WTC11 (cell line): Measurements from ENCODE around the gene UBASH3B. TPM values are rescaled to one million over a fixed set of nuclear protein-coding genes. Genes with fewer than 3 reads are reported as not detected.

Source experiments
- ATAC-seq: fragments of 200-7000 bp; cut with Tn5 transposase; 2 replicates; pipeline ENCODE4 v1.10.0; 2021; ENCODE audit warnings: mild to moderate bottlenecking, moderate library complexity
- CTCF ChIA-PET: fragments of 300-600 bp; sonication (Branson Sonifier 250); formaldehyde crosslinking; loops from one replicate; lab custom pipeline; 2021; ENCODE audit warnings: antibody characterized with exemption; lab: Charles Lee
- POLR2A ChIA-PET: fragments of 350-600 bp; sonication (Branson Sonifier 250); formaldehyde crosslinking; loops from one replicate; lab custom pipeline; 2021; ENCODE audit warnings: antibody characterized with exemption; lab: Charles Lee
- DNase-seq: peaks from one replicate; pipeline ENCODE4 v3.0.0; 2021; ENCODE audit warnings: low spot score
- H3K27ac Mint-ChIP-seq: 2 replicates; pipeline ENCODE4 v1.8.0; 2021; ENCODE audit warnings: mixed read lengths
- H3K27me3 Mint-ChIP-seq: 2 replicates; pipeline ENCODE4 v1.8.0; 2021; ENCODE audit warnings: low read depth, mild to moderate bottlenecking, moderate library complexity, mixed read lengths
- H3K36me3 Mint-ChIP-seq: 2 replicates; pipeline ENCODE4 v1.8.0; 2021; ENCODE audit warnings: mixed read lengths
- H3K4me1 Mint-ChIP-seq: 2 replicates; pipeline ENCODE4 v1.8.0; 2022; ENCODE audit warnings: mixed read lengths
- H3K4me3 Mint-ChIP-seq: 2 replicates; pipeline ENCODE4 v1.8.0; 2021; ENCODE audit warnings: mild to moderate bottlenecking, moderate library complexity, mixed read lengths
- H3K9me3 Mint-ChIP-seq: 2 replicates; pipeline ENCODE4 v1.8.0; 2021; ENCODE audit warnings: mixed read lengths
- ATF6 ChIP-seq: sonication (generic); formaldehyde crosslinking; IDR thresholded peaks from 2 replicates; pipeline ENCODE4 v1.8.1; 2023; ENCODE audit warnings: mild to moderate bottlenecking, missing genetic modification reagents
- ETV6 ChIP-seq: sonication (generic); formaldehyde crosslinking; IDR thresholded peaks from 2 replicates; pipeline ENCODE4 v1.8.1; 2022; ENCODE audit warnings: mild to moderate bottlenecking, missing genetic modification reagents
- IRF1 ChIP-seq: sonication (generic); formaldehyde crosslinking; IDR thresholded peaks from 2 replicates; pipeline ENCODE4 v1.8.0; 2023; ENCODE audit warnings: missing genetic modification reagents
- KAT7 ChIP-seq: sonication (generic); formaldehyde crosslinking; IDR thresholded peaks from 2 replicates; pipeline ENCODE4 v1.8.1; 2023; ENCODE audit warnings: missing genetic modification reagents, mild to moderate bottlenecking, borderline replicate concordance
- NFATC4 ChIP-seq: fragments of 250-450 bp; sonication (Bioruptor Pico); IDR thresholded peaks from 2 replicates; pipeline ENCODE4 v1.9.0; 2021; ENCODE audit warnings: mild to moderate bottlenecking
- NR2C2 ChIP-seq: sonication (generic); formaldehyde crosslinking; IDR thresholded peaks from 2 replicates; pipeline ENCODE4 v1.8.0; 2022; ENCODE audit warnings: mild to moderate bottlenecking, missing genetic modification reagents
- NR3C1 ChIP-seq: sonication (generic); formaldehyde crosslinking; conservative IDR thresholded peaks from 2 replicates; pipeline ENCODE4 v1.8.1; 2023; ENCODE audit warnings: low read depth, mild to moderate bottlenecking, missing genetic modification reagents
- RELA ChIP-seq: sonication (generic); formaldehyde crosslinking; IDR thresholded peaks from 2 replicates; pipeline ENCODE4 v1.8.1; 2022; ENCODE audit warnings: missing genetic modification reagents, mild to moderate bottlenecking, borderline replicate concordance
- ZBTB21 ChIP-seq: sonication (generic); formaldehyde crosslinking; IDR thresholded peaks from 2 replicates; pipeline ENCODE4 v1.8.1; 2023; ENCODE audit warnings: mild to moderate bottlenecking, missing genetic modification reagents, borderline replicate concordance
- ZBTB43 ChIP-seq: sonication (generic); formaldehyde crosslinking; IDR thresholded peaks from 2 replicates; pipeline ENCODE4 v1.8.1; 2023; ENCODE audit warnings: mild to moderate bottlenecking, missing genetic modification reagents
- ZNF121 ChIP-seq: sonication (generic); formaldehyde crosslinking; IDR thresholded peaks from 2 replicates; pipeline ENCODE4 v1.8.0; 2023; ENCODE audit warnings: missing genetic modification reagents
- ZNF232 ChIP-seq: sonication (generic); formaldehyde crosslinking; IDR thresholded peaks from 2 replicates; pipeline ENCODE4 v1.8.0; 2022; ENCODE audit warnings: mild to moderate bottlenecking, missing genetic modification reagents
- total RNA-seq: library from RNA; stranded (reverse); gene quantifications from 3 replicates; pipeline ENCODE4 v1.2.3, GENCODE V29; 2021
- TF ChIP-seq, protein P1 (sequence below): sonication (generic); formaldehyde crosslinking; conservative IDR thresholded peaks from 2 replicates; pipeline ENCODE4 v1.8.1; 2023; ENCODE audit warnings: mild to moderate bottlenecking, low read depth, missing genetic modification reagents, moderate library complexity
- TF ChIP-seq, protein P2 (sequence below): sonication (generic); formaldehyde crosslinking; IDR thresholded peaks from 2 replicates; pipeline ENCODE4 v1.8.0; 2022; ENCODE audit warnings: mild to moderate bottlenecking, missing genetic modification reagents
- TF ChIP-seq, protein P3 (sequence below): sonication (generic); formaldehyde crosslinking; IDR thresholded peaks from 2 replicates; pipeline ENCODE4 v1.8.1; 2023; ENCODE audit warnings: mild to moderate bottlenecking, moderate library complexity, missing genetic modification reagents
- TF ChIP-seq, protein P4 (sequence below): fragments of 250-450 bp; sonication (Bioruptor Pico); IDR thresholded peaks from 2 replicates; pipeline ENCODE4 v1.8.0; 2021; ENCODE audit warnings: mild to moderate bottlenecking
- TF ChIP-seq, protein P5 (sequence below): sonication (generic); formaldehyde crosslinking; IDR thresholded peaks from 2 replicates; pipeline ENCODE4 v1.8.0; 2023; ENCODE audit warnings: missing genetic modification reagents, mild to moderate bottlenecking, borderline replicate concordance

Gene UBASH3B
- total RNA-seq, 1 experiment from 2014 or later: 21.1 TPM

GRCh38 chr11:122733318-122733717, 77.8 kb downstream of the UBASH3B start:
- Mint-ChIP-seq H3K27ac (no peak overlapping the region), H3K27me3 (no peaks in the 10 kb centered on the region), H3K9me3 (no peaks in the 10 kb centered on the region), H3K4me1 (peaks cover 9% of the 10 kb centered on the region), H3K4me3 (no peak overlapping the region), H3K36me3 (no peaks in the 10 kb centered on the region)
- DNase-seq (no peak), ATAC-seq (no peak)
- CTCF ChIA-PET: interaction anchor here (1.0 kb wide), 1 partner anchor 104 kb away, joined by 3 read pairs; no protein-coding TSS in a partner anchor
- POLR2A ChIA-PET: no interaction called here
- TF ChIP-seq RELA (CRISPR knock-in tag) (no peak), ZBTB43 (CRISPR knock-in tag) (no peak), NFATC4 (CRISPR knock-in tag) (no peak), ZBTB21 (CRISPR knock-in tag) (no peak), ZNF232 (CRISPR knock-in tag) (no peak), ATF6 (CRISPR knock-in tag) (no peak), NR3C1 (no peak), IRF1 (CRISPR knock-in tag) (no peak), KAT7 (CRISPR knock-in tag) (no peak), NR2C2 (CRISPR knock-in tag) (no peak)
- TF ChIP-seq, protein P1, sequence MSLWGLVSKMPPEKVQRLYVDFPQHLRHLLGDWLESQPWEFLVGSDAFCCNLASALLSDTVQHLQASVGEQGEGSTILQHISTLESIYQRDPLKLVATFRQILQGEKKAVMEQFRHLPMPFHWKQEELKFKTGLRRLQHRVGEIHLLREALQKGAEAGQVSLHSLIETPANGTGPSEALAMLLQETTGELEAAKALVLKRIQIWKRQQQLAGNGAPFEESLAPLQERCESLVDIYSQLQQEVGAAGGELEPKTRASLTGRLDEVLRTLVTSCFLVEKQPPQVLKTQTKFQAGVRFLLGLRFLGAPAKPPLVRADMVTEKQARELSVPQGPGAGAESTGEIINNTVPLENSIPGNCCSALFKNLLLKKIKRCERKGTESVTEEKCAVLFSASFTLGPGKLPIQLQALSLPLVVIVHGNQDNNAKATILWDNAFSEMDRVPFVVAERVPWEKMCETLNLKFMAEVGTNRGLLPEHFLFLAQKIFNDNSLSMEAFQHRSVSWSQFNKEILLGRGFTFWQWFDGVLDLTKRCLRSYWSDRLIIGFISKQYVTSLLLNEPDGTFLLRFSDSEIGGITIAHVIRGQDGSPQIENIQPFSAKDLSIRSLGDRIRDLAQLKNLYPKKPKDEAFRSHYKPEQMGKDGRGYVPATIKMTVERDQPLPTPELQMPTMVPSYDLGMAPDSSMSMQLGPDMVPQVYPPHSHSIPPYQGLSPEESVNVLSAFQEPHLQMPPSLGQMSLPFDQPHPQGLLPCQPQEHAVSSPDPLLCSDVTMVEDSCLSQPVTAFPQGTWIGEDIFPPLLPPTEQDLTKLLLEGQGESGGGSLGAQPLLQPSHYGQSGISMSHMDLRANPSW (CRISPR knock-in tag): no peak
- TF ChIP-seq, protein P2, sequence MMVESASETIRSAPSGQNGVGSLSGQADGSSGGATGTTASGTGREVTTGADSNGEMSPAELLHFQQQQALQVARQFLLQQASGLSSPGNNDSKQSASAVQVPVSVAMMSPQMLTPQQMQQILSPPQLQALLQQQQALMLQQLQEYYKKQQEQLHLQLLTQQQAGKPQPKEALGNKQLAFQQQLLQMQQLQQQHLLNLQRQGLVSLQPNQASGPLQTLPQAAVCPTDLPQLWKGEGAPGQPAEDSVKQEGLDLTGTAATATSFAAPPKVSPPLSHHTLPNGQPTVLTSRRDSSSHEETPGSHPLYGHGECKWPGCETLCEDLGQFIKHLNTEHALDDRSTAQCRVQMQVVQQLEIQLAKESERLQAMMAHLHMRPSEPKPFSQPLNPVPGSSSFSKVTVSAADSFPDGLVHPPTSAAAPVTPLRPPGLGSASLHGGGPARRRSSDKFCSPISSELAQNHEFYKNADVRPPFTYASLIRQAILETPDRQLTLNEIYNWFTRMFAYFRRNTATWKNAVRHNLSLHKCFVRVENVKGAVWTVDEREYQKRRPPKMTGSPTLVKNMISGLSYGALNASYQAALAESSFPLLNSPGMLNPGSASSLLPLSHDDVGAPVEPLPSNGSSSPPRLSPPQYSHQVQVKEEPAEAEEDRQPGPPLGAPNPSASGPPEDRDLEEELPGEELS (CRISPR knock-in tag): no peak
- TF ChIP-seq, protein P3, sequence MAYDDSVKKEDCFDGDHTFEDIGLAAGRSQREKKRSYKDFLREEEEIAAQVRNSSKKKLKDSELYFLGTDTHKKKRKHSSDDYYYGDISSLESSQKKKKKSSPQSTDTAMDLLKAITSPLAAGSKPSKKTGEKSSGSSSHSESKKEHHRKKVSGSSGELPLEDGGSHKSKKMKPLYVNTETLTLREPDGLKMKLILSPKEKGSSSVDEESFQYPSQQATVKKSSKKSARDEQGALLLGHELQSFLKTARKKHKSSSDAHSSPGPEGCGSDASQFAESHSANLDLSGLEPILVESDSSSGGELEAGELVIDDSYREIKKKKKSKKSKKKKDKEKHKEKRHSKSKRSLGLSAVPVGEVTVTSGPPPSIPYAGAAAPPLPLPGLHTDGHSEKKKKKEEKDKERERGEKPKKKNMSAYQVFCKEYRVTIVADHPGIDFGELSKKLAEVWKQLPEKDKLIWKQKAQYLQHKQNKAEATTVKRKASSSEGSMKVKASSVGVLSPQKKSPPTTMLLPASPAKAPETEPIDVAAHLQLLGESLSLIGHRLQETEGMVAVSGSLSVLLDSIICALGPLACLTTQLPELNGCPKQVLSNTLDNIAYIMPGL (CRISPR knock-in tag): no peak

- H3K4me1 Mint-ChIP-seq: peaks cover 9% of the 10 kb centered on the region
- no peaks in the 10 kb centered on the region for H3K36me3 Mint-ChIP-seq
- no peaks in the 10 kb centered on the region for H3K9me3 Mint-ChIP-seq
- CTCF ChIA-PET: no interaction called here
- ATAC-seq (no peak), DNase-seq (no peak)
- POLR2A ChIA-PET: no interaction called here
- no peak overlapping the region for H3K27ac Mint-ChIP-seq
- H3K27me3 Mint-ChIP-seq: no peaks in the 10 kb centered on the region
- H3K4me3 Mint-ChIP-seq: no peak overlapping the region
- TF ChIP-seq, protein P4, sequence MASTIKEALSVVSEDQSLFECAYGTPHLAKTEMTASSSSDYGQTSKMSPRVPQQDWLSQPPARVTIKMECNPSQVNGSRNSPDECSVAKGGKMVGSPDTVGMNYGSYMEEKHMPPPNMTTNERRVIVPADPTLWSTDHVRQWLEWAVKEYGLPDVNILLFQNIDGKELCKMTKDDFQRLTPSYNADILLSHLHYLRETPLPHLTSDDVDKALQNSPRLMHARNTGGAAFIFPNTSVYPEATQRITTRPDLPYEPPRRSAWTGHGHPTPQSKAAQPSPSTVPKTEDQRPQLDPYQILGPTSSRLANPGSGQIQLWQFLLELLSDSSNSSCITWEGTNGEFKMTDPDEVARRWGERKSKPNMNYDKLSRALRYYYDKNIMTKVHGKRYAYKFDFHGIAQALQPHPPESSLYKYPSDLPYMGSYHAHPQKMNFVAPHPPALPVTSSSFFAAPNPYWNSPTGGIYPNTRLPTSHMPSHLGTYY (CRISPR knock-in tag): no peak
- TF ChIP-seq ETV6 (no peak), ZNF121 (CRISPR knock-in tag) (no peak), NFATC4 (CRISPR knock-in tag) (no peak)
- TF ChIP-seq, protein P5, sequence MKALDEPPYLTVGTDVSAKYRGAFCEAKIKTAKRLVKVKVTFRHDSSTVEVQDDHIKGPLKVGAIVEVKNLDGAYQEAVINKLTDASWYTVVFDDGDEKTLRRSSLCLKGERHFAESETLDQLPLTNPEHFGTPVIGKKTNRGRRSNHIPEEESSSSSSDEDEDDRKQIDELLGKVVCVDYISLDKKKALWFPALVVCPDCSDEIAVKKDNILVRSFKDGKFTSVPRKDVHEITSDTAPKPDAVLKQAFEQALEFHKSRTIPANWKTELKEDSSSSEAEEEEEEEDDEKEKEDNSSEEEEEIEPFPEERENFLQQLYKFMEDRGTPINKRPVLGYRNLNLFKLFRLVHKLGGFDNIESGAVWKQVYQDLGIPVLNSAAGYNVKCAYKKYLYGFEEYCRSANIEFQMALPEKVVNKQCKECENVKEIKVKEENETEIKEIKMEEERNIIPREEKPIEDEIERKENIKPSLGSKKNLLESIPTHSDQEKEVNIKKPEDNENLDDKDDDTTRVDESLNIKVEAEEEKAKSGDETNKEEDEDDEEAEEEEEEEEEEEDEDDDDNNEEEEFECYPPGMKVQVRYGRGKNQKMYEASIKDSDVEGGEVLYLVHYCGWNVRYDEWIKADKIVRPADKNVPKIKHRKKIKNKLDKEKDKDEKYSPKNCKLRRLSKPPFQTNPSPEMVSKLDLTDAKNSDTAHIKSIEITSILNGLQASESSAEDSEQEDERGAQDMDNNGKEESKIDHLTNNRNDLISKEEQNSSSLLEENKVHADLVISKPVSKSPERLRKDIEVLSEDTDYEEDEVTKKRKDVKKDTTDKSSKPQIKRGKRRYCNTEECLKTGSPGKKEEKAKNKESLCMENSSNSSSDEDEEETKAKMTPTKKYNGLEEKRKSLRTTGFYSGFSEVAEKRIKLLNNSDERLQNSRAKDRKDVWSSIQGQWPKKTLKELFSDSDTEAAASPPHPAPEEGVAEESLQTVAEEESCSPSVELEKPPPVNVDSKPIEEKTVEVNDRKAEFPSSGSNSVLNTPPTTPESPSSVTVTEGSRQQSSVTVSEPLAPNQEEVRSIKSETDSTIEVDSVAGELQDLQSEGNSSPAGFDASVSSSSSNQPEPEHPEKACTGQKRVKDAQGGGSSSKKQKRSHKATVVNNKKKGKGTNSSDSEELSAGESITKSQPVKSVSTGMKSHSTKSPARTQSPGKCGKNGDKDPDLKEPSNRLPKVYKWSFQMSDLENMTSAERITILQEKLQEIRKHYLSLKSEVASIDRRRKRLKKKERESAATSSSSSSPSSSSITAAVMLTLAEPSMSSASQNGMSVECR (CRISPR knock-in tag): no peak
These were observed 79.5 kb downstream of the UBASH3B start for GRCh38 chr11:122734848-122735496.
